Muscle layer of duodenum (tissue), 2 donors: ENCODE results near the gene ZNF501.
A peak's percentile ranks its signal among the peaks of the same experiment; 100 is the strongest.

Experiments used
- H3K27ac ChIP-seq: one replicate; pipeline ENCODE4 v1.7.0; 2013; ENCODE audit warnings: mild to moderate bottlenecking, low read length
- H3K27me3 ChIP-seq: one replicate; pipeline ENCODE4 v1.7.0; 2013; ENCODE audit warnings: low read depth, mild to moderate bottlenecking, control low read depth, low read length
- H3K36me3 ChIP-seq, 2 donors: one replicate each; pipeline ENCODE4 v1.7.0; 2013; ENCODE audit warnings: low read length in 2 of 2, control low read depth in 1 of 2, mild to moderate bottlenecking in 1 of 2; ENCODE audit not compliant: insufficient read depth in 2 of 2, control insufficient read depth in 1 of 2
- H3K4me1 ChIP-seq, 2 donors: one replicate each; pipeline ENCODE4 v1.7.0; 2013; ENCODE audit warnings: low read length in 2 of 2, mild to moderate bottlenecking in 2 of 2, control low read depth in 1 of 2, moderate library complexity in 1 of 2; ENCODE audit not compliant: insufficient read depth in 2 of 2, control insufficient read depth in 1 of 2
- H3K4me3 ChIP-seq, 2 donors: one replicate each; pipeline ENCODE4 v1.7.0; 2013; ENCODE audit warnings: low read length in 2 of 2, low read depth in 1 of 2, mild to moderate bottlenecking in 1 of 2
- H3K9me3 ChIP-seq, 2 donors: one replicate each; pipeline ENCODE4 v1.7.0; 2013; ENCODE audit warnings: low read length in 2 of 2, control low read depth in 1 of 2, mild to moderate bottlenecking in 1 of 2; ENCODE audit not compliant: control insufficient read depth in 1 of 2
- donor health status: healthy.

Gene ZNF501

GRCh38 chr3:44729384-44729910, at the start of gene ZNF501:
Gene ZNF501, plus strand, starts transcription at chr3:44729635. Its CDS starts 4,787 bp downstream, at chr3:44734422.
- H3K27ac ChIP-seq, result no peak within 1 kb of the TSS
- H3K4me3 ChIP-seq, result peak within 1 kb of the TSS; percentile 85 to 99
- H3K27me3 ChIP-seq, result no peaks in the 10 kb centered on the region
- H3K4me1 ChIP-seq, result peaks cover 0 to 14% of the 10 kb centered on the region in 2 donors
- H3K36me3 ChIP-seq, result peaks cover 17 to 43% of the 10 kb centered on the region in 2 donors
- peaks cover 55 to 57% of the 10 kb centered on the region in 2 donors for H3K9me3 ChIP-seq

GRCh38 chr3:44680921-44681455, 48.4 kb upstream of the ZNF501 start:
- peaks cover 0 to 29% of the 10 kb centered on the region in 2 donors for H3K9me3 ChIP-seq
- H3K4me3 ChIP-seq, result no peak overlapping the region
- H3K27me3 ChIP-seq, result no peaks in the 10 kb centered on the region
- peaks cover 0 to 10% of the 10 kb centered on the region in 2 donors for H3K4me1 ChIP-seq
- H3K27ac ChIP-seq, result no peak overlapping the region
- H3K36me3 ChIP-seq, result peaks cover 0 to 18% of the 10 kb centered on the region in 2 donors

- H3K9me3 ChIP-seq, result peaks cover 0 to 29% of the 10 kb centered on the region in 2 donors
Measured at GRCh38 chr3:44682182-44682896, 47.1 kb upstream of the ZNF501 start.

GRCh38 chr3:44685128-44685800, 44.2 kb upstream of the ZNF501 start:
- Histone ChIP-seq H3K9me3 (peaks cover 0 to 27% of the 10 kb centered on the region in 2 donors), H3K4me1 (peaks cover 0 to 11% of the 10 kb centered on the region in 2 donors), H3K4me3 (peak overlapping the region; percentile 82 to 92), H3K27ac (no peak overlapping the region), H3K36me3 (peaks cover 0 to 18% of the 10 kb centered on the region in 2 donors), H3K27me3 (no peaks in the 10 kb centered on the region)

More at GRCh38 chr3:44682182-44682896, 47.1 kb upstream of the ZNF501 start:
- peaks cover 0 to 18% of the 10 kb centered on the region in 2 donors for H3K36me3 ChIP-seq
- H3K4me3 ChIP-seq, result no peak overlapping the region
- no peak overlapping the region for H3K27ac ChIP-seq
- peaks cover 0 to 11% of the 10 kb centered on the region in 2 donors for H3K4me1 ChIP-seq
- no peaks in the 10 kb centered on the region for H3K27me3 ChIP-seq

GRCh38 chr3:44687898-44688297, 41.5 kb upstream of the ZNF501 start:
- H3K9me3 ChIP-seq, result peaks cover 0 to 11% of the 10 kb centered on the region in 2 donors
- no peak overlapping the region for H3K27ac ChIP-seq
- no peaks in the 10 kb centered on the region for H3K36me3 ChIP-seq
- no peaks in the 10 kb centered on the region for H3K27me3 ChIP-seq
- no peak overlapping the region for H3K4me3 ChIP-seq
- peaks cover 0 to 11% of the 10 kb centered on the region in 2 donors for H3K4me1 ChIP-seq

GRCh38 chr3:44712455-44713075, 16.9 kb upstream of the ZNF501 start, which contains the start of gene ZNF502:
Gene ZNF502, plus strand, starts transcription at chr3:44712660. Its CDS starts 7,602 bp downstream, at chr3:44720262.
- H3K4me1 ChIP-seq, result peaks cover 0 to 6% of the 10 kb centered on the region in 2 donors
- no peaks in the 10 kb centered on the region for H3K27me3 ChIP-seq
- H3K27ac ChIP-seq, result peak within 1 kb of the TSS; percentile 12
- H3K36me3 ChIP-seq, result peaks cover 0 to 26% of the 10 kb centered on the region in 2 donors
- H3K4me3 ChIP-seq, result peak within 1 kb of the TSS; percentile 71 to 95
- peaks cover 5 to 9% of the 10 kb centered on the region in 2 donors for H3K9me3 ChIP-seq

GRCh38 chr3:44721231-44722102, 8.0 kb upstream of the ZNF501 start:
- Histone ChIP-seq H3K27ac (no peak overlapping the region), H3K4me1 (no peaks in the 10 kb centered on the region), H3K27me3 (no peaks in the 10 kb centered on the region), H3K4me3 (peak overlapping the region; percentile 41 to 53), H3K36me3 (peaks cover 27 to 76% of the 10 kb centered on the region in 2 donors), H3K9me3 (peaks cover 66 to 90% of the 10 kb centered on the region in 2 donors)

GRCh38 chr3:44722103-44722401, 7.4 kb upstream of the ZNF501 start:
- H3K4me1 ChIP-seq, result no peaks in the 10 kb centered on the region
- H3K36me3 ChIP-seq, result peaks cover 27 to 70% of the 10 kb centered on the region in 2 donors
- no peak overlapping the region for H3K27ac ChIP-seq
- H3K9me3 ChIP-seq, result peaks cover 63 to 88% of the 10 kb centered on the region in 2 donors
- peak overlapping the region; percentile 41 to 53 for H3K4me3 ChIP-seq
- no peaks in the 10 kb centered on the region for H3K27me3 ChIP-seq

- Histone ChIP-seq H3K27ac (no peak overlapping the region), H3K4me3 (peak overlapping the region; percentile 24 to 99), H3K36me3 (peaks cover 21 to 71% of the 10 kb centered on the region in 2 donors), H3K9me3 (peaks cover 70 to 76% of the 10 kb centered on the region in 2 donors), H3K27me3 (no peaks in the 10 kb centered on the region), H3K4me1 (peaks cover 0 to 4% of the 10 kb centered on the region in 2 donors)
Measured at GRCh38 chr3:44734646-44735168, 5.3 kb downstream of the ZNF501 start.

GRCh38 chr3:44761101-44761423, 31.6 kb downstream of the ZNF501 start:
- Histone ChIP-seq H3K27ac (peak overlapping the region; percentile 86), H3K4me1 (peaks cover 0 to 16% of the 10 kb centered on the region in 2 donors), H3K36me3 (peaks cover 0 to 15% of the 10 kb centered on the region in 2 donors), H3K9me3 (peaks cover 0 to 3% of the 10 kb centered on the region in 2 donors), H3K4me3 (peak overlapping the region; percentile 96 to 97), H3K27me3 (no peaks in the 10 kb centered on the region)
